GM18517 (cell line): Measurements from ENCODE around the gene GALE.

ENCODE experiments used
- ATAC-seq: cut with Tn5 transposase; IDR thresholded peaks from one replicate; pipeline ENCODE4 v1.9.1; 2021; ENCODE audit warnings: mild to moderate bottlenecking, moderate library complexity; ENCODE audit not compliant: unreplicated experiment

The GALE gene

DNA sequence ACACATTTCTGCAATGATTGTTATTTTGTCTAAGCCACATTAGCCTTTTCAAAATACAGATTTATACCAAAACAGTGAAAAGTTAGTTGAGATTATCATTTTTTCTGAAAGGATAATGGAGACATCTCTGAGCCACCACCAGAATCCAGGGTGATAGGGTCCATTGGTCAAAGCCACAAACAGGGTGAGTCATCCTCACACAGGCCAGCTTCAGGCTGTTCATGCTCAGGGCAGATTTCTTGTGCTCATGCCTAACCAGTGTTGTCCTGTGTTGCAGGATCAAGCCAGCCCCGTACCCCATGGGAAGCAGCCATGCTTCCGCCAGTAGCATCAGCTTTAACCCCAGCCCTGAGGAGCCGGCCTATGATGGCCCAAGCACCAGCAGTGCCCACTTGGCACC is 43.9 kb downstream of the GALE start:
- no peak for ATAC-seq

DNA sequence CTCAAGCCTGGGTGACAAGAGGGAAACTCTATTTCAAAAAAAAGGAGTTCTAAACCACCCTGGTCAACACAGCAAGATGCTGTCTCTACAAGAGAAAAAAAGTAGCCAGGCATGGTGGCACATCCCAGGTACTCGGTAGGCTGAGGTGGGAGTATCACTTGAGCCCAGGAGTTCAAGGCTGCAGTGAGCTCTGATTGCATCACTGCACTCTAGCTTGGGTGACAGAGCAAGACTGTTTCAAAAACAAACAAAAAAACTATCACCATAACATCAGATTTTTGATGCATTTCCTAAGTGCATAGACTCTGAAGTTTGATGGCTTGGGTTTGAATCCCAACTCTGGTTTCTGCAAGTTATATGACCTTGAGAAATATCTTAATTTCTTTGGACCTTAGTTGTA is 47.6 kb downstream of the GALE start:
- no peak for ATAC-seq

DNA sequence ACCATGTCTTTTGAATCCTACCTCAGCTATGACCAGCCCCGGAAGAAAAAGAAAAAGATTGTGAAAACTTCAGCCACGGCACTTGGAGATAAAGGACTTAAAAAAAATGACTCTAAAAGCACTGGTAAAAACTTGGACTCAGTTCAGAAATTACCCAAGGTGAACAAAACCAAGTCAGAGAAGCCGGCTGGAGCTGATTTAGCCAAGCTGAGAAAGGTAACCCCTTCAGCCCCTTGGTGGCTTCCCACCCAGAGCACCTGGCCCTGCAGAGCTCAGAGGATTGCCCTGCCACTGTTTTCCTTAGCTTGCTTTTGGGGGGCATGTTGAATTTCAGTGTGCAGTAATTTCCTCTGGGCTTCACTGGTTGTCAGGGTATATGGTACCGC is 48.7 kb downstream of the GALE start:
- no peak for ATAC-seq

GRCh38 chr1:23751050-23751814 is 49.3 kb downstream of the GALE start:
- ATAC-seq, result no peak

DNA sequence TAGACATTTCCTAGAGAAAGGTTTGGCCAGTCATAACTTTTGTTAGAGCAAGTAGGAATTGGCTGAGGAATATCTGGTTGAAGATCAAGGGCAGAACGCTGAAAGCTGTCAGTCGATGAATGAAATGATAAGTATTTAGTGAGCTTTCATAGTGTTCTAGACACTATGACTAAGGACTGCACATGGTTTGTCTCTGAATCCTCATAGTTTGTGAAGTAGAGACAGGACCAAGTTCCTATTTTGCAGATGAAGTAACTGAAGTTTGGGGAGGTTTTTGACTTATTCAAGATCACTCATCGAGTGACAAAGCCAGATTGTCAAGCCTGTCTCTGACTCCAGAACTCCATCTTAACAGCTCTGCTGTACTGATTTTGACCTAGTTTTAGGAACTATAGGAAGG is 52.5 kb downstream of the GALE start:
- no peak for ATAC-seq
